WI38 (cell line): ENCODE results near the gene GRIK3.

Source experiments
- H3K4me3 ChIP-seq: 2 replicates; pipeline ENCODE4 v1.5.1; 2011; ENCODE audit warnings: low read depth, mild to moderate bottlenecking, control low read depth, low read length
- CTCF ChIP-seq: IDR thresholded peaks from 2 replicates; pipeline ENCODE4 v1.5.1; 2012; ENCODE audit warnings: low read depth, mild to moderate bottlenecking, control low read depth, low read length

GRIK3 gene

GRCh38 chr1:36948606-36949005, 85.7 kb downstream of the GRIK3 start:
- H3K4me3 ChIP-seq = no peak overlapping the region
- no peak for TF ChIP-seq CTCF

DNA sequence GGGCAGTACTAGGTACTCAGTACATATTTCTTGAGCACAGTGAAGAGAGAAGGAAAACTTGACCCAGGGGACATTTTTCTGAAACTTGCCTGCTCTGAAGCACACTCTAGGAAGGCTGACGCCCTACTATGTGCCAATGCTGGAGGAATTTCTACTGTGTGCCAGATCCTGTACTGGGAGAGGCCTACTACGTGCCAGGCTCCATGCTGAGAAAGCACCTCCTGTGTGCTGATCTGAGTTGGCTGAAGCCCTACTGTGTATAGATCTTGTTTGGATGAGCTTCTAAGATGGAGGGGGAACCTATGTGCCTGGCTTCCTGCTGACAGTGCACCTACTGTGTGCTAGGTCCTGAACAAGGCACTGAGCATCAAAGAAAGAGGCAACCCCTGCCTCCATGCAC, 86.2 kb downstream of the GRIK3 start:
- no peak for TF ChIP-seq CTCF
- no peak overlapping the region for H3K4me3 ChIP-seq

GRCh38 chr1:36947384-36947783, 86.9 kb downstream of the GRIK3 start:
- no peak overlapping the region for H3K4me3 ChIP-seq
- no peak for TF ChIP-seq CTCF

DNA sequence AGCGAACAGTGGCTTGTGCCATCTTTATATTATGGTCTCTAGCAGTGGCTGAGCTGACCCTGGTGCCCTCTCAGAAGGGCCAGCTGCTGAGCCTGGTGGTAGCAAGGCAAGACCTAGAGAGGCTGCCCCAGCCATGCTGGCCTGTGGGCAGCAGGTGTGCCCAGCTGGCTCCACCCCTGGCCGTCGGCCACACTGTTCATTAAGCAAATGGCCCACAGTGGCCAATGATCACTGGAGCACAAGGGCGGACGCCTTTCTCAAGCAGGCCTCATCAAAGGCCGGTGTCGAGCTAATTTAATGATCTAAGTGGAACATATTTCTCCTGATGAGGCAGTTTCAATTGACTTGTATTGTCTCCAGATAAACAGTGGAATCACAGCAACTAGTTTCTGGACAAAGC, 89.4 kb downstream of the GRIK3 start:
- no peak for TF ChIP-seq CTCF
- H3K4me3 ChIP-seq = no peak overlapping the region

DNA sequence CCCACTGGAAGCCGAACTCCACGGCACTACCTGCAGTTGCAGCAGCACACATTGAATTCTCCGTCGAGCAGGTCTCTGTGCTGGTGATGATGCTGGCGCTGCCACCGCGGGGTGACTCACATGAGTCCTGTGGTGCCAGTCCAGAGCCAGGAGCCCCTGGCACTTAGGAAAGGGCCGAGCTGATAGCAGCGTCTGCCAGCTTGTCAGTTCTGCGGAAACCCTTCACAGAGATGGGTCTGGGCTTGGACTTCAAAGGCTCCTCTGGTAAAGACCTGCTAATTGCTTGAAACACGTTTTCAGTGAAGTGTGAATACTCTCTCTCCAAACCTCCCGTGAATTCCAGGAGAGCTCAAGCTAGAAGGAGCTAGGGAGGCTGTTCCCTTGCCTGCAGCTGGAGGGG, 92.2 kb downstream of the GRIK3 start:
- no peak for TF ChIP-seq CTCF
- H3K4me3 ChIP-seq = no peak overlapping the region

GRCh38 chr1:36941316-36941978, 92.9 kb downstream of the GRIK3 start:
- TF ChIP-seq CTCF = no peak
- no peak overlapping the region for H3K4me3 ChIP-seq

- no peak overlapping the region for H3K4me3 ChIP-seq
- no peak for TF ChIP-seq CTCF
These were observed 95.5 kb downstream of the GRIK3 start for GRCh38 chr1:36938819-36939218.
